ENCODE measurements around the gene GLIS2.

GLIS2 gene

DNA sequence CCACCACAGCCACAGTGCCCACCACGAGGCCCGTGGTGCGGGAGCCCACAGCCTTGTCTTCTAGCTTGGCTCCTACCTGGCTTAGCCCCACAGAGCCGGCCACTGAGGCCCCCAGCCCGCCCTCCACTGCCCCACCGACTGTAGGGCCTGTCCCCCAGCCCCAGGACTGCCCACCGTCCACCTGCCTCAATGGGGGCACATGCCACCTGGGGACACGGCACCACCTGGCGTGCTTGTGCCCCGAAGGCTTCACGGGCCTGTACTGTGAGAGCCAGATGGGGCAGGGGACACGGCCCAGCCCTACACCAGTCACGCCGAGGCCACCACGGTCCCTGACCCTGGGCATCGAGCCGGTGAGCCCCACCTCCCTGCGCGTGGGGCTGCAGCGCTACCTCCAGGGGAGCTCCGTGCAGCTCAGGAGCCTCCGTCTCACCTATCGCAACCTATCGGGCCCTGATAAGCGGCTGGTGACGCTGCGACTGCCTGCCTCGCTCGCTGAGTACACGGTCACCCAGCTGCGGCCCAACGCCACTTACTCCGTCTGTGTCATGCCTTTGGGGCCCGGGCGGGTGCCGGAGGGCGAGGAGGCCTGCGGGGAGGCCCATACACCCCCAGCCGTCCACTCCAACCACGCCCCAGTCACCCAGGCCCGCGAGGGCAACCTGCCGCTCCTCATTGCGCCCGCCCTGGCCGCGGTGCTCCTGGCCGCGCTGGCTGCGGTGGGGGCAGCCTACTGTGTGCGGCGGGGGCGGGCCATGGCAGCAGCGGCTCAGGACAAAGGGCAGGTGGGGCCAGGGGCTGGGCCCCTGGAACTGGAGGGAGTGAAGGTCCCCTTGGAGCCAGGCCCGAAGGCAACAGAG lies 66.3 kb downstream of the GLIS2 start:
- no peak for DNase-seq (ENCODE audit: low spot score)
- TF ChIP-seq CTCF (IDR thresholded peaks at IDR 0.05; ENCODE audit: extremely low read depth, missing control alignments) = no peak

DNA sequence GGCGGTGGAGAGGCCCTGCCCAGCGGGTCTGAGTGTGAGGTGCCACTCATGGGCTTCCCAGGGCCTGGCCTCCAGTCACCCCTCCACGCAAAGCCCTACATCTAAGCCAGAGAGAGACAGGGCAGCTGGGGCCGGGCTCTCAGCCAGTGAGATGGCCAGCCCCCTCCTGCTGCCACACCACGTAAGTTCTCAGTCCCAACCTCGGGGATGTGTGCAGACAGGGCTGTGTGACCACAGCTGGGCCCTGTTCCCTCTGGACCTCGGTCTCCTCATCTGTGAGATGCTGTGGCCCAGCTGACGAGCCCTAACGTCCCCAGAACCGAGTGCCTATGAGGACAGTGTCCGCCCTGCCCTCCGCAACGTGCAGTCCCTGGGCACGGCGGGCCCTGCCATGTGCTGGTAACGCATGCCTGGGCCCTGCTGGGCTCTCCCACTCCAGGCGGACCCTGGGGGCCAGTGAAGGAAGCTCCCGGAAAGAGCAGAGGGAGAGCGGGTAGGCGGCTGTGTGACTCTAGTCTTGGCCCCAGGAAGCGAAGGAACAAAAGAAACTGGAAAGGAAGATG lies 67.0 kb downstream of the GLIS2 start:
- no peak for TF ChIP-seq CTCF (IDR thresholded peaks at IDR 0.05; ENCODE audit: extremely low read depth, missing control alignments)
- no peak for DNase-seq (ENCODE audit: low spot score)

DNA sequence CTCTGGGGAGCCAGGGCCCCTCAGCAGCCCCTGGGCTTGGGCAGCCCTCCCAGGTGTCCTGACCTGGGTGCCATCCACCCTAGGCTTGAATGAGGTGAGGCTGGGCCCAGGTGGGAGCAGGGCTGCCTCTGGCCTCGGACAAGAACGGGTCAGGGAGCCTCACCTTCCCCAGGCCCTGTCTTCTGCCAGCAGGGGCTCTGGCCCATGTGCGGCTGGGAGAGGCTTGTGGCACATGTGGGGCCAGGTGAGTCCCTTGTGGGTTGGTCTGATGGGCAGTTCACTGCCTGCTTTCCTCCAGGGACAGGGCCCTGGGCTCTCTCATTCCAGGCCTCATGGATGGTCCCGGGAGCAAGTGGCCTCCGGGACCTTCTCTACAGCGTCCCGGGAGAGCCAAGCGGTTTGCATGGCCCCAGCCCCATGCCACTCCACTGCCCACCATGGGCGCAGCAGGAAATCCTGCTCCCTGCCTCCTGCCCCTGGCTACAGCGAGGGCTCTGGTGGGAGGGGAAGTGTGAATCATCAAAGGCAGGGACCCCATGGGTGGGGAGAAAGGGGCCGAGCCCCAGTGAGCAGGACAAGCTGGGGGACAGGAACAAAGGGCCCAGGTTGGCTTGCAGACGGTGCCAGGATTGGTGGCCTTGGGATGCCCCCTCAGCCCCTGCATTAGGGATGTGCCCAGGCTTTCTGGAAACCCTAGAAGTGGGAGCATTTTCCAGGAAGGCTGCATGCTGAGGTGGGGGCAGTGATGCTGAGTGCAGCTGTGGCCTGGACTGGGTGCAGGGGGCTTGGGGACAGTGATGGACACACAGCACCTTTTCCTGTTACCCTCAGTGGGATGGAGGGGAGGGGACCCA lies 68.0 kb downstream of the GLIS2 start:
- no peak for DNase-seq (ENCODE audit: low spot score)
- no peak for TF ChIP-seq CTCF (IDR thresholded peaks at IDR 0.05; ENCODE audit: extremely low read depth, missing control alignments)

DNA sequence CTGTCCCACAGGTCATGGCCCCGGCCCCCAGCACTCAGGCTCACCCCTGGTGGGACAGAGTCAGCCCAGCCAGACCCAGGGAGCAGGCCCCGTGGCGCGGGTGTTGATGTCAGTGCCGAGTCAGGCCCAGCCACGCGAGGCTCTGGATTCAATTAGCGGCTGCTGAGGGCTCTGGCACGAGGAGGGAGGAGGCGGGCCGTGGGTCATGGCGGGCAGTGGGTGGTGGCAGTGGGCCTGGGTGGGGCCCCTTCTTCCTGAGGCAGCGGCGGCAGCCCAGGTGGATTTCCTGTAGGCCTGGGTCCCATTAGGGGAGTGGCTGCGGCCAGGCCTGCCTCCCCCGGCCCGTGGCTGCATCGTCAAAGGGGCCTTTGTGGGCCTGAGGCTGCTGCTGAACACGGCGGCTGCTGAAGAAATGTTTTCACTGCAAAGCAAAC lies 68.7 kb downstream of the GLIS2 start:
- no peak for TF ChIP-seq CTCF (IDR thresholded peaks at IDR 0.05; ENCODE audit: extremely low read depth, missing control alignments)
- DNase-seq (ENCODE audit: low spot score) = no peak

GRCh38 chr16:4385066-4385788 lies 69.4 kb downstream of the GLIS2 start:
- TF ChIP-seq CTCF (IDR thresholded peaks at IDR 0.05; ENCODE audit: extremely low read depth, missing control alignments) = no peak
- no peak for DNase-seq (ENCODE audit: low spot score)

DNA sequence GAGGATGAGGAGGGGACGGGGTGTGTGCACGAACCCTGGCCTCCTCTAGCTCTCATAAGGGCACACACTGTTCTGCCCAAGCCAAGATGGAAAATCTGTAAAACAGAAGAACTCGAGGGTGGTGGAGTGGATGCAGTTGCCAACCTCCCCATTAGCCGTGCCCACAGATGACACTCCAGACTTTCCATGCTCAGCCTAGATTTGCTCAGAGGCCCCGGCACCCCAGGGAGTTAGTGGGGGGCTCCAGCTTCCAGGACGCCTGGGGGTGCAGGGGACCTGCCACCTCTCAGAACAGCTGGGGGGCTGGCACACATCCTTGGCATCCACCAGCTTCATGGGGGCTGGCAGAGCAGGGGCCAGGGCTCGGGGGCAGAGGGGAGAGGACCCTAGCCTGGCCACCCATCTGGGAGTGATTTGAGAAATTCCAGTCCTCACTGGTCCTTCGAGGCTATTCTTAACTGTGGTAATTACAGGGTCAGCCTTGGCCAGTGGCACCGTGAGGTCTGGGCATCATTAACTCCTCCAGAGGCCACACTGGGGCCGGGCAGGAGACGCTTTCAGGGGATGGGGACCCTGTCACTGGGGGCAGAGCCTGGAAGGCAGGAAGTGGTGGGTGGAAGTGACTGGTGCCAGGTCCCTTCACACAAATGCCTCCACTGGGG lies 70.1 kb downstream of the GLIS2 start:
- no peak for TF ChIP-seq CTCF (IDR thresholded peaks at IDR 0.05; ENCODE audit: extremely low read depth, missing control alignments)
- no peak for DNase-seq (ENCODE audit: low spot score)
